ENCODE data around the gene TMEM208. TPM values are rescaled to one million over a fixed set of nuclear protein-coding genes. Genes with fewer than 3 reads are reported as not detected.

TMEM208 gene
- total and polyA plus RNA-seq, 2 of the 13 experiments (the other 11 are each of a cell fraction or from before 2014, with no cell fraction given) = 58.8 to 72.9 TPM

GRCh38 chr16:67184995-67185650 lies 41.8 kb upstream of the TMEM208 start (continued):
- TF ChIP-seq ZNF343 (CRISPR knock-in tag; IDR thresholded peaks at IDR 0.05) (peak; percentile 24; the same call in 1 of the 2 replicates), ZHX1 (CRISPR knock-in tag; IDR thresholded peaks at IDR 0.05; ENCODE audit: low read depth) (peak; percentile 63; the same call in 1 of the 2 replicates), ZNF33B (CRISPR knock-in tag; IDR thresholded peaks at IDR 0.05) (peak; percentile 75; the same call in 1 of the 2 replicates), YEATS4 (CRISPR knock-in tag; IDR thresholded peaks at IDR 0.05; ENCODE audit: borderline replicate concordance) (peak; percentile 54; the same call in 1 of the 2 replicates), SALL1 (CRISPR knock-in tag; IDR thresholded peaks at IDR 0.05) (peak; percentile 97), PCBP2 (optimal IDR thresholded peaks at IDR 0.05; ENCODE audit: low read depth, low read length, poor library complexity, severe bottlenecking) (no peak), ZNF788 (CRISPR knock-in tag; IDR thresholded peaks at IDR 0.05; ENCODE audit: borderline replicate concordance) (peak; percentile 95), SIX4 (CRISPR knock-in tag; IDR thresholded peaks at IDR 0.05) (peak; percentile 83; the same call in 1 of the 2 replicates), PAWR (CRISPR knock-in tag; IDR thresholded peaks at IDR 0.05; ENCODE audit: borderline replicate concordance) (no peak), ARID4A (CRISPR knock-in tag; IDR thresholded peaks at IDR 0.05; ENCODE audit: borderline replicate concordance) (peak; percentile 95), ZNF710 (CRISPR knock-in tag; IDR thresholded peaks at IDR 0.05; ENCODE audit: borderline replicate concordance) (peak; percentile 91; the same call in 1 of the 2 replicates), SP4 (CRISPR knock-in tag; IDR thresholded peaks at IDR 0.05) (peak; percentile 78), ARNTL (CRISPR knock-in tag; IDR thresholded peaks at IDR 0.05) (peak; percentile 76), RBFOX2 (IDR thresholded peaks at IDR 0.05; ENCODE audit: low read depth, low read length) (no peak), ISL2 (CRISPR knock-in tag; IDR thresholded peaks at IDR 0.05) (peak; percentile 61; the same call in 1 of the 2 replicates), ZNF3 (CRISPR knock-in tag; IDR thresholded peaks at IDR 0.05) (no peak), CENPX (CRISPR knock-in tag; IDR thresholded peaks at IDR 0.05) (no peak), SRSF1 (optimal IDR thresholded peaks at IDR 0.05; ENCODE audit: low read depth, low read length) (no peak), ZNF784 (CRISPR knock-in tag; IDR thresholded peaks at IDR 0.05; ENCODE audit: borderline replicate concordance) (peak; percentile 48; the same call in 1 of the 2 replicates), SMAD9 (CRISPR knock-in tag; IDR thresholded peaks at IDR 0.05) (no peak)

Data from HepG2 (cell line).